ENCODE data around the gene TBC1D5.
"Not testable (repeated sequence)": the region's sequence is repeated elsewhere in the genome, so short reads cannot be mapped to it uniquely, and the experiment has no call there.

TBC1D5 gene

GRCh38 chr3:17752436-17752835, 10.0 kb upstream of the TBC1D5 start:
- H3K4me3 ChIP-seq (ENCODE audit: low read depth, low read length) = no peak overlapping the region
- no peak for DNase-seq (ENCODE audit: low read depth)

GRCh38 chr3:17749705-17750293, 7.4 kb upstream of the TBC1D5 start:
- H3K4me3 ChIP-seq (ENCODE audit: low read depth, low read length) = no peak overlapping the region

GRCh38 chr3:17749281-17749680, 6.8 kb upstream of the TBC1D5 start:
- H3K4me3 ChIP-seq (ENCODE audit: low read depth, low read length) = no peak overlapping the region
- no peak for DNase-seq (ENCODE audit: low read depth)

More at GRCh38 chr3:17749705-17750293, 7.4 kb upstream of the TBC1D5 start:
- no peak for DNase-seq (ENCODE audit: low read depth)

- no peak overlapping the region for H3K4me3 ChIP-seq (ENCODE audit: low read depth, low read length)
- DNase-seq (ENCODE audit: low read depth) = no peak
Measured at GRCh38 chr3:17747890-17748247, 5.4 kb upstream of the TBC1D5 start.

GRCh38 chr3:17747174-17747889, 4.9 kb upstream of the TBC1D5 start:
- DNase-seq (ENCODE audit: low read depth) = no peak
- H3K4me3 ChIP-seq (ENCODE audit: low read depth, low read length) = no peak overlapping the region

GRCh38 chr3:17745894-17746293, 3.5 kb upstream of the TBC1D5 start:
- no peak overlapping the region for H3K4me3 ChIP-seq (ENCODE audit: low read depth, low read length)
- no peak for DNase-seq (ENCODE audit: low read depth)

- no peak overlapping the region for H3K4me3 ChIP-seq (ENCODE audit: low read depth, low read length)
- DNase-seq (ENCODE audit: low read depth) = no peak
Measured at GRCh38 chr3:17745301-17745700, 2.9 kb upstream of the TBC1D5 start.

GRCh38 chr3:17744693-17745092, 2.3 kb upstream of the TBC1D5 start:
- no peak overlapping the region for H3K4me3 ChIP-seq (ENCODE audit: low read depth, low read length)
- DNase-seq (ENCODE audit: low read depth) = no peak

- no peak for DNase-seq (ENCODE audit: low read depth)
- no peak overlapping the region for H3K4me3 ChIP-seq (ENCODE audit: low read depth, low read length)
Measured at GRCh38 chr3:17743658-17743995, 1.2 kb upstream of the TBC1D5 start.

- H3K4me3 ChIP-seq (ENCODE audit: low read depth, low read length) = peak overlapping the region; percentile 73
- DNase-seq (ENCODE audit: low read depth) = no peak
Measured at GRCh38 chr3:17742880-17743657, 638 bp upstream of the TBC1D5 start.

GRCh38 chr3:17741621-17742101, 770 bp downstream of the TBC1D5 start:
- peak overlapping the region; percentile 73 for H3K4me3 ChIP-seq (ENCODE audit: low read depth, low read length)
- no peak for DNase-seq (ENCODE audit: low read depth)

GRCh38 chr3:17740721-17741141, 1.7 kb downstream of the TBC1D5 start:
- DNase-seq (ENCODE audit: low read depth) = no peak
- H3K4me3 ChIP-seq (ENCODE audit: low read depth, low read length) = peak overlapping the region; percentile 73

GRCh38 chr3:17738921-17739320, 3.5 kb downstream of the TBC1D5 start:
- DNase-seq (ENCODE audit: low read depth) = no peak
- H3K4me3 ChIP-seq (ENCODE audit: low read depth, low read length) = no peak overlapping the region

- no peak overlapping the region for H3K4me3 ChIP-seq (ENCODE audit: low read depth, low read length)
- no peak for DNase-seq (ENCODE audit: low read depth)
Measured at GRCh38 chr3:17738219-17738618, 4.2 kb downstream of the TBC1D5 start.

- DNase-seq (ENCODE audit: low read depth) = no peak
Measured at GRCh38 chr3:17737591-17737990, 4.8 kb downstream of the TBC1D5 start.

GRCh38 chr3:17735362-17735761, 7.1 kb downstream of the TBC1D5 start:
- DNase-seq (ENCODE audit: low read depth) = not testable (repeated sequence)

More at GRCh38 chr3:17737591-17737990, 4.8 kb downstream of the TBC1D5 start:
- H3K4me3 ChIP-seq (ENCODE audit: low read depth, low read length) = no peak overlapping the region

GRCh38 chr3:17733768-17734167, 8.7 kb downstream of the TBC1D5 start:
- H3K4me3 ChIP-seq (ENCODE audit: low read depth, low read length) = no peak overlapping the region
- no peak for DNase-seq (ENCODE audit: low read depth)

More at GRCh38 chr3:17735362-17735761, 7.1 kb downstream of the TBC1D5 start:
- not testable (repeated sequence) for H3K4me3 ChIP-seq (ENCODE audit: low read depth, low read length)

- no peak overlapping the region for H3K4me3 ChIP-seq (ENCODE audit: low read depth, low read length)
- DNase-seq (ENCODE audit: low read depth) = no peak
Measured at GRCh38 chr3:17733215-17733614, 9.2 kb downstream of the TBC1D5 start.

- no peak for DNase-seq (ENCODE audit: low read depth)
- H3K4me3 ChIP-seq (ENCODE audit: low read depth, low read length) = no peak overlapping the region
Measured at GRCh38 chr3:17730318-17730967, 12.0 kb downstream of the TBC1D5 start.

- H3K4me3 ChIP-seq (ENCODE audit: low read depth, low read length) = no peak overlapping the region
- DNase-seq (ENCODE audit: low read depth) = no peak
Measured at GRCh38 chr3:17726313-17726712, 16.1 kb downstream of the TBC1D5 start.
